NCI-H82 treated with DMSO at 0.1 percent for 48 hours (cell line): ENCODE data around the gene SPEM1.

Source experiments
- DNase-seq: peaks from one replicate; lab custom pipeline; 2025; ENCODE audit not compliant: unreplicated experiment; lab: John Stamatoyannopoulos, UW

The SPEM1 gene, protein sequence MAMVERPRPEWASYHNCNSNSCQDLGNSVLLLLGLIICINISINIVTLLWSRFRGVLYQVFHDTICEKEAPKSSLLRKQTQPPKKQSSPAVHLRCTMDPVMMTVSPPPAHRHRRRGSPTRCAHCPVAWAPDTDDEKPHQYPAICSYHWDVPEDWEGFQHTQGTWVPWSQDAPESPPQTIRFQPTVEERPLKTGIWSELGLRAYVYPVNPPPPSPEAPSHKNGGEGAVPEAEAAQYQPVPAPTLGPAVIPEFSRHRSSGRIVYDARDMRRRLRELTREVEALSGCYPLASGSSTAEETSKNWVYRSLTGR

DNA sequence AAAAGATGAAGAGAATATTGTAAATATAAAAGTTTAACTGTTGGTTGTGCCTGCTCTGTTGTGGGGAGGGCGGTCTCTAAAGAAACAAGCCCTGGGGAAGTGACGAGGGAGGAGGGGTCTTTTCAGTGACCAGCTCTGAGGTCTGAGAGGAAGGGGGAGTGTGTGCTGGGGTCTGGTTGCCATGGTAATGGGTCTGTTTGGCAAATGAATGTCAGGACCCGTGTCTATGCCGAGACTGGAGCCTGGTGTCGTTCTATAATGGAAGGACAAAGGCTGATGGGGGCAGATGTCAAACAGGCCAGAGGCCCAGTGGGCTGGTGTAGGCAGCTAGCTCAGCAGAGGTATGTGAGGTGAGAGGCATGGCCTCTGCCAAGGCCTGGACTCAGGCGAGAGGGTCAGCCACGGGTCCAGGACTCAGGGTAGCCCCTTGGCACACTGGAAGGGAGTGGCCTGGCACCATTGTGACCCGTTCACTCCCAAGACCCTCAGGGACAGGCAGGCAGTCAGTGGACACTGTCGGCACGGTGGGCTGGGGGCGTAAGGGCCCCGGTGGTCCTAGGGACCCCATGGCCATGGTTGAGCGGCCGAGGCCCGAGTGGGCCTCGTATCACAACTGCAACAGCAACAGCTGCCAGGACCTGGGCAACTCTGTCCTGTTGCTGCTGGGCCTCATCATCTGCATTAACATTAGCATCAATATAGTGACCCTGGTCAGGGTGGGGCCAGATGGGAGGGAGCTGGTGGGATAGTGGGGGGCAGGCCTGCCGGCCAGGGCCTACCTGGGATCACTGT, at the start of gene SPEM1:
Gene SPEM1 (plus strand): TSS at position 506 of the 792 bp plus-strand sequence. CDS start 61 bp downstream, at position 567.
- no peak for DNase-seq

DNA sequence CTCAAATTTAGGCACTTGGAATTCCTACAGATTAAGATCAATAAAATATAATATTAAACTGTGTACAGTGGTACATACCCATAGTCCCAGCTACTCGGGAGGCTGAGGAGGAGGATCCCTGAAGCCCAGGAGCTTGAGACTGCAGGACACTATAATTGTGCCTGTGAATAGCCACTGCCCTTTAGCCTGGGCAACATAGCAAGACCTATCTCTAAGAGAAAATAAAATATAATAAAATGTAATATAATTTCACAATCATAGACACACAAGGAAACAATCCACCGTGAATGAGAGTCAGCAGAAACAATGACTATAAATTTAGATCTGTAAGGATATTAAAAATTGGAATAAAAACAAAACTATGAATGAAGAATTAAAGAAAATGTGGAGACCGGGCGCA, 49.3 kb upstream of the SPEM1 start:
- DNase-seq, result no peak

DNA sequence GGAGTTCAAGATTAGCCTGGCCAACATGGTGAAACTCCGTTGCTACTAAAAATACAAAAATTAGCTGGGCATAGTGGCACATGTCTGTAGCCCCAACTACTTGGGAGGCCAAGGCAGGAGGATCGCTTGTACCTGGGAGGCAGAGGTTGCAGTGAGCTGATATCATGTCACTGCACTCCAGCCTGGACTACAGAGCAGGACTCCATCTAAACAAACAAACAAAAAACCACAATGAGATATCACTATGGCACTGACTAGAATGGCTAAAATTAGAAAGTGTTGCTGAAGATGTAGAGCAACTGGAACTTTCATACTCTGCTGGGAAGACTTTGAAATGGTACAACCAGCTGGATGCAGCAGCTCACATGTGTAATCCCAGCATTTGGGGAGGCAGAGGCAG, 45.8 kb upstream of the SPEM1 start:
- no peak for DNase-seq

DNA sequence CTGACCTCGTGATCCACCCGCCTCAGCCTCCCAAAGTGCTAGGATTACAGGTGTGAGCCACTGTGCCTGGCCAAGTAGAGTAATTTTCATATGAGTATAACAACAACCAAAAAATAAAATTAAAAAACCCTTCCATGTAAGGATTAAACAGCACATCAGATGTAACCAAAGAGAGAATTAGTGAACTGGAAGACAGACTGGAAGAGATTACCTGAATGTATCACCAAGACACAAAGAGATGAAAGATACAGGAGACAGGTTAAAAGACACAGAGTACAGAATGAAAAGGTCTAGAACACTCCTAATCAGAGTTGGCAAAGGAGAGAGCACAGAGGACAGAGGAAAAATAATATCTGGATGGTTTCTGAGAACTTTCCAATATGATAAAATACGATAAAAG, 41.0 kb upstream of the SPEM1 start:
- DNase-seq, result no peak

DNA sequence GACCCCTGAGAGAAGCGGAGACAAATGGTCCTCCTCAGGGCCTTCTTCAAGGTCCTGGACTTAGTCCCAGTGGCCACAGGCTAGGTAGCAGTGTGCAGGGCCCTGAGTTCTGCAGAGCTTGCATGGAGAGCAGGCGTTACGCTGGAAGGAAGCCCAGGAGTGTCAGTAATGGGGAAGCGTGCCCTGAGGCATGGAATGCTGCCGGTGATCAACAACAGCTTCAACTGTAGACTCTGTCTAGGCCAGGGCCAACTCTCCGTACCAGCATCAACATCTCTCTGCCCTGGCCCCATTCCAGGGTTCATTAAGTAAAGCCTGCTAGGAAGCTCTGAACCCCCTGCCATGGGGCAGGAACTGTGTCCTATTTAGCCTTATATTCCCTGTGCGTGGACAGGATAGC, 39.8 kb upstream of the SPEM1 start:
- DNase-seq, result no peak

DNA sequence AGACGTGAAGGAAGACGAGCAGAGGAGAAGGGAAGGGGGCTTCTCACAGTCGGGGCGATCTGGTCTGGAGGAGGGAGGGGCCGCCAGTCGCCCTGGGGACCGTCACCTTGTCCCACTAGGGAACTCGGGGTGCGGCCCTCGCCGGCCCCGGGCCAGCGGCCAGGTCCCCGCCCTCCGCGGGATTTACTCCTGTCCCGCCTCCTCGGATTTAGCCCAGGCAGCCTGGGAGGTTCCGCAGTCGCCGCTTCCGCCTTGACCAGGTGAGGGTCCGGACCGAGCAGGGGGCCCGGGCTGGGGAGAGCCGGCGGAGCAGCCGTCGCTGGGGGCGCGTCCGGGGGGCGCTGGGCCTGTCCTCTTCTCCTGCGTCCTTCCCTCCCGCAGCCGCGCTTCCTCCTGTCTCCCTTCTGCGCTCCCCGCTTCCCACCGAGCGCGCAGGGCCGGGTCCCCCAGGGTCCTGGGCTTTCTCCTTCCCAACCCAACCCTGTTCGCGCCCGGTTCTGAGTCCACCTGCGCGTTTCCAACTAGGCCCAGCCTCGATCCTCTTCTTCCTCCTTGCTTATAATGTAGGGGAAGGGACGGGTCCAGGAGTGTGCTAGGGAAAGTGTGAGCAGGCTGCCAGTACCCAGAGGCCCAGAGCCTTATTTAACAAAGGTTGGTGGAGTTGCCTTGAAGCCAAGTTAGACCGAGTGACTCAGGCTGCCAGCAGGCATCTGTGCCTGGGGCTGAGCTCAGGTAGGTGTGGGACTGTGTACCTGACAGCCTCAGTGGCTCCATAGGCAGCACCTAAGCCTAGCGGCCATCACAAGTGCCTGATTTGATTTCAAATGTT, 39.1 kb upstream of the SPEM1 start, which contains the start of gene TNK1:
Gene TNK1 (plus strand): TSS at position 235 of the 829 bp plus-strand sequence. CDS start 1,838 bp downstream, outside the sequence.
- no peak for DNase-seq

DNA sequence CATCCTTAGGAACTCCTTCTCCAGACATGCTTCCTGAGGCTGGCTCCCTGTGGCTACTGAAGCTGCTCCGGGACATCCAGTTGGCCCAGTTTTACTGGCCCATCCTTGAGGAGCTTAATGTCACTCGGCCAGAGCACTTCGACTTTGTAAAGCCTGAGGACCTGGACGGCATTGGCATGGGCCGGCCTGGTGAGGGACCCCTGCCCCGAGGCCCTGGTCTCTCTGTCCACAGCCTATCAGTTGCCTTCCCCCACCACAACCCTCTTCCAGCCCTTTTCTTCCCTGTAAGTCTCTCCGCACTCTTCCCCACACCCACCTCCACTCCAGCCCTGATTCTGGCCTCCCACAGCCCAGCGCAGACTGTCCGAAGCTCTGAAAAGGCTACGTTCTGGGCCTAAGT, 37.2 kb upstream of the SPEM1 start:
- DNase-seq, result no peak

DNA sequence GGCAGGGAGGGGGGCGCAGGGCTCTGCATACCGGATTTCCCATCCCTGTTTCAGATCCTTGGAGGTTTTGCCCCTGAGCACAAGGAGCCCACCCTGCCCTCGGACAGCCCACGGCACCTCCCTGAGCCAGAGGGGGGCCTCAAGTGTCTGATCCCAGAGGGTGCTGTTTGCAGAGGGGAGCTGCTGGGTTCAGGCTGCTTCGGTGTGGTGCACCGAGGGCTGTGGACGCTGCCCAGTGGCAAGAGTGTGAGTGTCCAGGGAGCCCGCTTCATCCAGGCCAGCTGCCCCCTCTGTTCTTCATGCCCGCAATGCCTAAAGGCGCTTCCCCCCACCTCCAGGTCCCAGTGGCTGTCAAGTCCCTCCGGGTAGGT, 36.8 kb upstream of the SPEM1 start:
- DNase-seq, result no peak

DNA sequence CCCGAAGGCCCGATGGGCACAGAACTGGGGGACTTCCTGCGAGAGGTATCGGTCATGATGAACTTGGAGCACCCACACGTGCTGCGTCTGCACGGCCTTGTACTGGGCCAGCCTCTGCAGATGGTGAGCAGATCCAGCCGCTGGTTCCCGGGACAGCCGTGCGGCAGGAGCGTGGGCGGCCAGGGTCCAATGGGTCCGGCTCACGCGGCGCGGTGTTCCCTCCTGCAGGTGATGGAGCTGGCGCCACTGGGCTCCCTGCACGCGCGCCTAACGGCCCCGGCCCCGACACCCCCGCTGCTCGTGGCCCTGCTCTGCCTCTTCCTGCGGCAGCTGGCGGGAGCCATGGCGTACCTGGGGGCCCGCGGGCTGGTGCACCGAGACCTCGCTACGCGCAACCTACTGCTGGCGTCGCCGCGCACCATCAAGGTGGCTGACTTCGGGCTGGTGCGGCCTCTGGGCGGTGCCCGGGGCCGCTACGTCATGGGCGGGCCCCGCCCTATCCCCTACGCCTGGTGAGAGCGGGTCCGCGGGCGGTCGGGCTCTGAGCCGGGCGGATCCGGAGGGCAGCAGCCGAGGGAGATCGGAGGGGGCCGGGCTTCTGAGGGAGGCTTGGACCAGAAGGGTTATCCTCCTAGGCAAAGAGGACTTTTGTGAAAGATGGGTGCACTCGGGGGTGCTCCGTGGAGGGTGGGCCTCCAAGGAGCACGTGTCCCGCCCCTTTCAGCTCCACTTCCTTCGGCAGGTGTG, 36.2 kb upstream of the SPEM1 start:
- peak; percentile 16 for DNase-seq

DNA sequence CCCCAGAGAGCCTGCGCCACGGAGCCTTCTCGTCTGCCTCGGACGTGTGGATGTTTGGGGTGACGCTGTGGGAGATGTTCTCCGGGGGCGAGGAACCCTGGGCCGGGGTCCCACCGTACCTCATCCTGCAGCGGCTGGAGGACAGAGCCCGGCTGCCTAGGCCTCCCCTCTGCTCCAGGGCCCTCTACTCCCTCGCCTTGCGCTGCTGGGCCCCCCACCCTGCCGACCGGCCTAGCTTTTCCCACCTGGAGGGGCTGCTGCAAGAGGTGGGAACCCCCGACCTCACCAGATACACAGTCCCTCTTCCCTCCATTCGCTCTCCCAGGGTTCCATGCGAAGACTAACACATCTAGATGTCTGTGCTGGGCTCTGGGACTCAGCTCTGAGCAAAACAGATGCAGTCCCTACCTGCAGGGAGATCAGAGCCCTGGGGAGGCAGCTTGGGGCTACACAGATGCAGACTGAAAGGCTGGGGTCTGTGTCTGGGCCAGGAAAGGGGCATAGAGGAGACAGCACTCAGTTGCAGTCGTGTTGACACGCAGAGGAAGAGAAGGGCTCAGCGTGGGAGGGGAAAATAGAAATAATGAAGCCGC, 35.5 kb upstream of the SPEM1 start:
- no peak for DNase-seq

DNA sequence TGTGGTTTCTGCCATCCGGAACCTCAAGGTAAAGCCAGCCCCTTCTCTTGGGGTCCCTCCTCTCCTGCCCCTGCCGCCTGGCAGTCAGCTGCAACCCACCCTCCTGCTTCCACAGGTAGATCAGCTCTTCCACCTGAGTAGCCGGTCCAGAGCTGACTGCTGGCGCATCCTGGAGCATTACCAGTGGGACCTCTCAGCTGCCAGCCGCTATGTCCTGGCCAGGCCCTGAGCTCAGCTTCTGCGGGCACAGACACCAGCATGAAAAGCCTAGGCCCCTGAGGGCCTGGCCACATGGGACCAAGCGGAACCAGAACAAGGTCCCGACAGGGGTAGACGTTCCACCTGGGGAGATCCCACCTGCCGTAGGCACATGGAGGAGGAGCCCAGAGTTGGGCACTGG, 31.3 kb upstream of the SPEM1 start:
- no peak for DNase-seq

DNA sequence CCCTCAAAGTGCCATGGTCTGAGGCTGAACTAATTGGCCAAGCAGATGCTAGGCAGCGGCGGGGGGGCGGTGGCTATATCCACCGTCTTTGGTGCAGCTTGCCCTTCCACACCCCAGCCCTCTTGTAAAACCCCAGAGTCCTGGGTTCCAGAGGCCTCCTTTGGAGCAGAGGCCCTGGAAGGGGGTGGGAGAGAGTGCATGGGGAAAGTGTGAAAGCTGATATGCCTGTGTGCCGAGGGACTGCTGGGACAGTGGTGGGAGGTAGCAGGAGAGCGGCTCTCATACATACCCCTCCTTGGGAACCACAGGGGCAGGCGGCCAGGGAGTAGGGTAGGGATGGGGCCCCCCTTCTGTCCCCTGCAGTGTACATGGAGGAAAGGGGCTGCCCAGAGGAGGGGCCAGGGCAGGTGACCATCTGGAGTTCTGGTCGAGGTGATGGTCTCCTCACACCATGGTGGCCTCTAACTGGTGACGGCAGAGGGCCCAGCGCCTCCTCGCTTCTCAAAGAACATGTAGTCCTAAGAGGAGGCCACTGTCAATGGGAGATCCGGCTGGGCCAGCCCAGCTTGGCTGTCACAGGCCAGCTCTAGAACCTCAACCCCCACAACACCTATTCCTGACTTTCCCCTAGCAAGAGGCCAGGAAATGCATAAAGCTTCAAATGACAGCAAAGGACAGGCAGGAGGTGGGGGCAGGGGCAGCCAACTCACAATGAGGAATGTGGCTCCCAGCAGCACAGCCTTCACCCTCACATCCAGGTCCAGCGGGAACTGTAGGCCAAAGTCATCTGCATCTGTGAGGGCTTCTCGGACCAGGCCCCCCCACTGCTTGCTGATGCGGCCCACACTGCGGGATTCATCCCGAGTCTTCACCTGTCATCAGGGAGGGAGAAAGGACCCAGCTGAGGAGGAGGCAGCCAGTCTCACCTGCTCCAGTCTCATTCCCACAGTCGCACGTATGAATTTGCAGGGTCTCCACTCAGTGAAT, 29.9 kb upstream of the SPEM1 start:
- DNase-seq, result no peak

DNA sequence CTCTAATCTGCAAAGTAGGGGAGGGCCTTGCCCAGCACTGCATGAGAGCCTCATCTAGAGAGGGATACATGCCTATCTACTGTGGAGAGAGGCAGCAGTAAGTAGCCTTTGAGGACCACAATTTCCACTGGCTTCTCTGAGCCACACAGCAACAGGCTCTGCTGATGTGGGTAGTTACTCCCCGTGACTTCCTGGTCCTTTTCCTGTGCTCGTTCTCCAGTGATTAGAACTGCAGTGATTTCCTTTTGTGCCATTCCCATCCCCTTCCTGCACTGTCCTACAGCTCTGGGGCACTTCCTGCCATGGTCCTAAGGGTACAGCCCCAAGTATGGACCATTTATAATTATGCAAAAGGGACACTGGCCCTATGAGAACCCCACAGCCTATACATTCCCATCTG, 28.8 kb upstream of the SPEM1 start:
- no peak for DNase-seq

DNA sequence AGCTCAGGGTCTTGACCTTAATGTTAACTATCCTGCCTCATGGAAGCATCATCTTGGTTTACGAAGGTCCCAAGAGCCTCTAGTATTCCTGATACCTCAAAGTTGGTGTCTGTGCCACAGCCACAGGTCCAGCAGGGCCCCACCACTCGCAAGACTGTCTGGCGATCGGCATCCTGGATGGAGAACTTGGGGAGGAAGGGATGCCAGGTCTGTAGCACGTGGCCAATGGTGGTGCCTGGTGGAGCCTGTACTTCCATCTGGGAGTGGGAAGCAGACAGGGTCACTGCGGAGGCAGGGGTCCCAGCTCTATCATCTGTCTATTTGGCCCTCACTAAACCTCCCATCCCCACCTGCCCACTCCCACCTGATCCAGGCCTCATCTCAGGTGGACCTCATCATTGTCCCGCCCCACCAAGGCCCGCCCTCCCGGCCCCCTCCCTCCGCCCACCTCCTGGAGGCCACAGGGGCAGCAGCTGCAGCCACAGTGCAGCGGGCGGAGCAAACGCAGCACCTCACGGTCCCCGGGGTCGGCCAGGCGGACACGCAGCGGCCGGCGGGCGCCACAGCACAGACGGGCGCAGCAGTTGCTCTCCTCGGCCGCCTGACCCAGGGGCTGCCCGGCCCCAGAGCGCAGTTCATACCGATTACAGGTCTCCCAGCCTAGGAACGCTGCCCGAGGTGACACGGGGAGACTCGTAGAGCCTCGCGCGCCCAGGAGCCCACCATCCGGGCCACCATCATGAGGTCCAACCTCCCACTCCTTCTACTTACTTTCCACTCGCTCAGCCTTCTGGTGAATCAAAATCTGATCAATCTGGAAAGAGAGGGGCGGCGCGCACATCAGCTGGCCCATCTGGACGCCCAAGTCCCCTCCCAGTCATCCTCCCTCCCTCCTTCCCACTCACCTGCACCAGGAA, 27.2 kb upstream of the SPEM1 start:
- DNase-seq, result no peak

DNA sequence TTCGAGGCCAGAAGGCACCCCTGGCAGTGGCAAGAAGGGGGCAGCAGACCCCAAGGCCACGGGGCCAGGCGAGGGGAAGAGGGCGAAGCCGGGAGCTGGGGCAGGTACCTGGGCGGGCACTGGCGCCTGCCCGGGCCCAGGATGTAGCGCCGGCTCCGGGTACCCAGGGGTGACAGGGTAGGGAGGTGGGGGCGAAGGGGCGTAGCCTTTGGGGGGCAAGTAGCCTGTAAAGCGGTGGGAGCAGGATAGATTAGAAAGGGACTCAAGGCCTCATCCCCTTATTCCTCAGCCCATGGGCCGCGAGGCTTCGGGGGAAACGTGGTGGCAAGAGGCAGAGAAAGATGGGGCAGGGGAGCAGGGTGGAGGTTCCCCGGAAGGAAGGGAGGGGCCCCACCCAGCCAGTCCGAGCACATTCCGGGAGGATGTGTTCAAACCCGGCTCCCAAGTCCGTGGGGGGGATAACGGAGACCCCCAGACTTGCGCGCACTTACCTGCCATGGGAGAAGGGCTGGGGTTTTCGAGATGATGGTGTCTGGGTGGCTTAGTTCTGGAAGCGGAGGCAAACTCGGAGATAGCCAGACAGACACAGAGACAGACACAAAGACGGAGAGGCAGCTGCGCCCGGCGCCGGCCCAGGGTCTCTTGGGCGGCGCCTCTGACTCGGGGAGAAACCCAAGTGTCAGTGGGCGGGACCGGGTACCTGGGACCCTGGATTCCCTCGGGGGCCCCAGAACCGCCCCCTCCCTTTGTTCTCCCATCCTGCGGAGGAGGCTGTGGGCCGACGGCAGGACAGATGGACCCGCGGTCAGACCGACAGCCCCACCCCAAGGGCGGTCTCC, 26.3 kb upstream of the SPEM1 start:
- peak; percentile 19 for DNase-seq

DNA sequence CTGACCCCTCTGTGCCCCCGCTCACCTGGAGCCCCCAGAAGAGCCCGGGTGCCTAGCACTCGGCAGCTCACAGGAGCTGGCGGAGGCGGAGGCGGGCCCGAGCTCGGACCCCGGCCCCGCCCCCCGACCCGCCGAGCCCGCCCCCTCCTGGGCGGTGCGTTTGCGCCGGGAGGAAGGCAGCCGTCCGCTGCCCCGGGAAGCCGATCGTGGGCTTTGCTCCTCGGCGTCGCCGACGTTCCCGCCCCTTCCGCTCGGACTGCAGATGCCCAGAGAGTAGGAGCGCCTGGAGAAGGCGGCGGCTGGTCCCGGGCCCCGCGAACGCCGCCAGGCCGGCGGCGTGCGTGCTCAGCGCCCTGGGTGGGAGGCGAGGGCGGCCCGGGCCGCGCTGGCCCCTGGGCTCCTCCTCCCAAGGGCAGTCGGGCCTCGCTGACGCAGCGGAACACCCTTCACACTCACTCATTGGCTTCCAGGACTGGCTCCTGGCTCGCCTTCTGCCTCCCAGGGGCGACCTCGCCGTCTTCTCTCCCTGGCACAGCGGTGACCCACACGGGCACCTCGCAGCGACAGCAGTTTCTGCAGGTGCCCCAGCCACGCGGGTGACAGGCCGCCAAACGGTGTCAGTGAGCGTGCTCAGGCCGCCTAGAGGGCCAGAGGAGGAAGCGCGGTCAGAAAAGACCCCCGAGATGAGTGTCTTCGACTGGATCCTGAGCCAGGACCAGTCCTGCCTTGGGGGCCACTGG, 25.5 kb upstream of the SPEM1 start, which contains the start of gene PLSCR3:
Gene PLSCR3 (minus strand): TSS at position 74 of the 740 bp plus-strand sequence. CDS start 415 bp downstream, outside the sequence.
- peak; percentile 57 for DNase-seq
